ENCODE measurements around the gene CALML4.
"Not testable (repeated sequence)": the region's sequence is repeated elsewhere in the genome, so short reads cannot be mapped to it uniquely, and the experiment has no call there.

Gene CALML4

DNA sequence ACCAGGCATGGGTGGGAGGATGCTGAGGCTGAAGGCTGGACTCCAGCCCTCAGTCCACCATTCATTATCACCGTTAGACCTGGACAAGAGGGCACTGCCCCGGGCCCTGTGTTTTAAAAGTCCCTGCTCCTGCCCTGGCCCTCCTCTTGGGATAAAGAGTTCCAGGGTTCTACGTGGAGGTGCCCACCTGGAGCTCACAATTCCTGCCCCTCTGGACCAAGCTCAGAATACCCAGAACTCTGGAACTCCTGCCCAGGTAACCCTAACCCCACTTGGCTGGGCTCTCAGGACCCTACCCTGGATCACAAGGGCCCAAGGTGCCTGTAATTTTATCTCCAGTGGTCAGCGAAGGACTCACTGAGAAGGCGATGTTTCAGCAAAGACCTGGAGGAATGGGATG lies 1.2 kb downstream of the CALML4 start:
- Histone ChIP-seq H3K9me2 (ENCODE audit: low read depth, low read length) (no peaks in the 10 kb centered on the region), H3K4me2 (ENCODE audit: low read length) (no peak overlapping the region), H3K27ac (ENCODE audit: low read depth, low read length, poor library complexity, severe bottlenecking) (no peak overlapping the region), H4K20me1 (ENCODE audit: insufficient read depth, low read length) (no peaks in the 10 kb centered on the region), H3K27me3 (ENCODE audit: insufficient read depth, low read length) (no peaks in the 10 kb centered on the region), H3K4me1 (ENCODE audit: insufficient read depth, low read length, severe bottlenecking) (peaks cover 6% of the 10 kb centered on the region), H2AFZ (ENCODE audit: low read length) (no peak overlapping the region), H3K36me3 (ENCODE audit: insufficient read depth, low read length) (peaks cover 6% of the 10 kb centered on the region; the same call in 1 of the 2 replicates), H3K9ac (ENCODE audit: low read length) (no peak overlapping the region), H3F3A (ENCODE audit: insufficient read depth, low read length) (no peaks in the 10 kb centered on the region), H3K79me2 (ENCODE audit: insufficient read depth, low read length) (no peaks in the 10 kb centered on the region), H3K9me3 (ENCODE audit: low read length) (no peaks in the 10 kb centered on the region), H3K4me3 (ENCODE audit: low read depth, low read length, poor library complexity, severe bottlenecking) (no peak overlapping the region)
- TF ChIP-seq, protein P1, sequence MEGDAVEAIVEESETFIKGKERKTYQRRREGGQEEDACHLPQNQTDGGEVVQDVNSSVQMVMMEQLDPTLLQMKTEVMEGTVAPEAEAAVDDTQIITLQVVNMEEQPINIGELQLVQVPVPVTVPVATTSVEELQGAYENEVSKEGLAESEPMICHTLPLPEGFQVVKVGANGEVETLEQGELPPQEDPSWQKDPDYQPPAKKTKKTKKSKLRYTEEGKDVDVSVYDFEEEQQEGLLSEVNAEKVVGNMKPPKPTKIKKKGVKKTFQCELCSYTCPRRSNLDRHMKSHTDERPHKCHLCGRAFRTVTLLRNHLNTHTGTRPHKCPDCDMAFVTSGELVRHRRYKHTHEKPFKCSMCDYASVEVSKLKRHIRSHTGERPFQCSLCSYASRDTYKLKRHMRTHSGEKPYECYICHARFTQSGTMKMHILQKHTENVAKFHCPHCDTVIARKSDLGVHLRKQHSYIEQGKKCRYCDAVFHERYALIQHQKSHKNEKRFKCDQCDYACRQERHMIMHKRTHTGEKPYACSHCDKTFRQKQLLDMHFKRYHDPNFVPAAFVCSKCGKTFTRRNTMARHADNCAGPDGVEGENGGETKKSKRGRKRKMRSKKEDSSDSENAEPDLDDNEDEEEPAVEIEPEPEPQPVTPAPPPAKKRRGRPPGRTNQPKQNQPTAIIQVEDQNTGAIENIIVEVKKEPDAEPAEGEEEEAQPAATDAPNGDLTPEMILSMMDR (IDR thresholded peaks at IDR 0.05; ENCODE audit: low read length), result no peak
- TF ChIP-seq EZH2 (IDR thresholded peaks at IDR 0.05; ENCODE audit: borderline replicate concordance, low read length), result no peak

DNA sequence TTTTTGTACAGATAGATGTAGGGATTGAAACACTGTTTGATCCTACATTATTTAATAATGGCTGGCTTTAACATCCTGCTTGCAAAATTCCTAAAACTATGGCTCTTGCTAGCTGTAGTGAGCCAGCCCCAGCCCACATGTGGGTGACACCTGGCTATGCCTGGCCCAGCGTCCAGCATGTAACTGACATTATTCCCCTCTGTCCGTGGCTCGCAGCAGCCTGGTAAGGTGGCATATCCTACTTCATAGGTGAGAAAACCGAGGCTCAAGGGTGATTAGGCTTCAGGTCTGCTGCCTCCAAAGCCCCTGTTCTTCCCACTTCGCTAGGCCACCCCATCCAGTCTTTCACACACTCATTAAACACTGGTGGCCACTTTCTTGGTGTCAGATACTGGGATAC lies 1.6 kb downstream of the CALML4 start:
- H3F3A ChIP-seq (ENCODE audit: insufficient read depth, low read length), result no peaks in the 10 kb centered on the region
- TF ChIP-seq EZH2 (IDR thresholded peaks at IDR 0.05; ENCODE audit: borderline replicate concordance, low read length), result no peak
- TF ChIP-seq, protein P1 (IDR thresholded peaks at IDR 0.05; ENCODE audit: low read length), result no peak
- no peaks in the 10 kb centered on the region for H3K9me2 ChIP-seq (ENCODE audit: low read depth, low read length)
- H3K27ac ChIP-seq (ENCODE audit: low read depth, low read length, poor library complexity, severe bottlenecking), result no peak overlapping the region
- no peak overlapping the region for H3K4me2 ChIP-seq (ENCODE audit: low read length)
- peaks cover 5% of the 10 kb centered on the region; the same call in 1 of the 2 replicates for H3K36me3 ChIP-seq (ENCODE audit: insufficient read depth, low read length)
- H2AFZ ChIP-seq (ENCODE audit: low read length), result no peak overlapping the region
- H3K4me3 ChIP-seq (ENCODE audit: low read depth, low read length, poor library complexity, severe bottlenecking), result no peak overlapping the region
- no peak overlapping the region for H3K9ac ChIP-seq (ENCODE audit: low read length)
- no peaks in the 10 kb centered on the region for H4K20me1 ChIP-seq (ENCODE audit: insufficient read depth, low read length)
- H3K4me1 ChIP-seq (ENCODE audit: insufficient read depth, low read length, severe bottlenecking), result peaks cover under 1% of the 10 kb centered on the region
- H3K79me2 ChIP-seq (ENCODE audit: insufficient read depth, low read length), result no peaks in the 10 kb centered on the region
- H3K9me3 ChIP-seq (ENCODE audit: low read length), result no peaks in the 10 kb centered on the region
- H3K27me3 ChIP-seq (ENCODE audit: insufficient read depth, low read length), result no peaks in the 10 kb centered on the region

DNA sequence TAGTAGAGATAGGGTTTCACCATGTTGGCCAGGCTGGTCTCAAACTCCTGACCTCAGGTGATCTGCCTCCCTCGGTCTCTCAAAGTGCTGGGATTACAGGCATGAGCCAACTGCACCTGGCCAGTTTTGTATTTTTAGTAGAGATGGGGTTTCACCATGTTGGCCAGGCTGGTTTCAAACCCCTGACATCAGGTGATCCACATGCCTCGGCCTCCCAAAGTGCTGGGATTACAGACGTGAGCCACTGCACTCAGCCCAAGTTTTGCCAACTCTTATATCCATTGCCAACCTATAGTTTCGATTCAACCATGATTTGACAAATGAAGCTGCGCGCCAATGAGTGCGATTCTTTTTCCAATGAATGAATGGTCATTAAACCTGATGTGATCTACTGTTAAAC lies 2.1 kb downstream of the CALML4 start:
- H4K20me1 ChIP-seq (ENCODE audit: insufficient read depth, low read length); H3F3A ChIP-seq (ENCODE audit: insufficient read depth, low read length); H3K9ac ChIP-seq (ENCODE audit: low read length); H3K27ac ChIP-seq (ENCODE audit: low read depth, low read length, poor library complexity, severe bottlenecking); H2AFZ ChIP-seq (ENCODE audit: low read length); H3K4me2 ChIP-seq (ENCODE audit: low read length); H3K9me2 ChIP-seq (ENCODE audit: low read depth, low read length); H3K36me3 ChIP-seq (ENCODE audit: insufficient read depth, low read length); H3K4me3 ChIP-seq (ENCODE audit: low read depth, low read length, poor library complexity, severe bottlenecking); H3K27me3 ChIP-seq (ENCODE audit: insufficient read depth, low read length); H3K9me3 ChIP-seq (ENCODE audit: low read length); H3K4me1 ChIP-seq (ENCODE audit: insufficient read depth, low read length, severe bottlenecking); H3K79me2 ChIP-seq (ENCODE audit: insufficient read depth, low read length): not testable (repeated sequence)

DNA sequence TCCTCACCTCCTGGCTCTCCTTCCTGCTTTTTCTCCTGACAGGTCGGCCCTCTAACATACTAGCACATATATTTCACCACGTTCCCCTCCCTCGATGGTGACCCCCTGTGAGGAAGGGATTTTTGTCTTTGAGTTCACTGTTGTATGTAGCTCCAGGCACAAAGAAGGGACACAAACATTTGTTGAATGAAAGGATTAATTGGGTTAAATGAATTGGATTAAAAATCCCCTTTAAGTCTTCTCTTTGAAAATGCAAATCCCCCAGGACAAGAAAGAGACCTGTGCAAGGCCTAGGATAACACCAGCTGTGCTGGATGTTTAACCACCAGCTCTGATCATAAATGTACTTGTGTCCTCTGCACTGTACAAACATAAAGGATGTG lies 3.3 kb downstream of the CALML4 start:
- H3K79me2 ChIP-seq (ENCODE audit: insufficient read depth, low read length), result no peaks in the 10 kb centered on the region
- no peak overlapping the region for H3K9ac ChIP-seq (ENCODE audit: low read length)
- no peaks in the 10 kb centered on the region for H3F3A ChIP-seq (ENCODE audit: insufficient read depth, low read length)
- H3K27me3 ChIP-seq (ENCODE audit: insufficient read depth, low read length), result no peaks in the 10 kb centered on the region
- H3K4me2 ChIP-seq (ENCODE audit: low read length), result no peak overlapping the region
- H3K27ac ChIP-seq (ENCODE audit: low read depth, low read length, poor library complexity, severe bottlenecking), result no peak overlapping the region
- no peak overlapping the region for H2AFZ ChIP-seq (ENCODE audit: low read length)
- TF ChIP-seq EZH2 (IDR thresholded peaks at IDR 0.05; ENCODE audit: borderline replicate concordance, low read length), result no peak
- TF ChIP-seq, protein P1 (IDR thresholded peaks at IDR 0.05; ENCODE audit: low read length), result no peak
- no peaks in the 10 kb centered on the region for H3K9me2 ChIP-seq (ENCODE audit: low read depth, low read length)
- no peaks in the 10 kb centered on the region for H4K20me1 ChIP-seq (ENCODE audit: insufficient read depth, low read length)
- H3K4me1 ChIP-seq (ENCODE audit: insufficient read depth, low read length, severe bottlenecking), result no peaks in the 10 kb centered on the region
- H3K36me3 ChIP-seq (ENCODE audit: insufficient read depth, low read length), result no peaks in the 10 kb centered on the region
- H3K9me3 ChIP-seq (ENCODE audit: low read length), result no peaks in the 10 kb centered on the region
- no peak overlapping the region for H3K4me3 ChIP-seq (ENCODE audit: low read depth, low read length, poor library complexity, severe bottlenecking)

All from OCI-LY1 (cell line).